ENCODE data around the gene ABCC9.

Gene ABCC9

DNA sequence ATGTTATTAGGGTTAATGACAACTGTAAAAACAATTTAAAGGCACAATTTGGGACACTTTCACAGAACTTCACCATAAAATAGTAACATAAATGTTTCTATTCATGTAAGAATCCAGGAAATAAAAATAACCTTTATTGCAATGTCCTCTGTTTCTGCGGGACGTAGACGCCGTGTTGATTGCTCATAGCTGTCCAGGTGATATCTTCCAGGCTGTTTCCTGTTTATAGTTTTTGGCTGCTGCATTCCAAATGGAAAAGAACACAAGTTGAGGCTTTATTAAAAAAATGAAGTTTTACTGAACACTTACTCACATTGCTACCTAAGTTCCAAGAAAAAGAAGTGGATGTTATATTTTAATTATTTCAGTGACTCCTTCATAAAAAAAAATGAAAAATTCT, 58.6 kb downstream of the ABCC9 start:
- Histone ChIP-seq H3K27me3 (ENCODE audit: insufficient read depth, poor library complexity, severe bottlenecking) (no peaks in the 10 kb centered on the region), H3K27ac (replicated peaks) (no peak overlapping the region), H3K4me3 (replicated peaks; ENCODE audit: insufficient read depth, low read length) (no peak overlapping the region)
- DNase-seq (ENCODE audit: low read depth in 1 of 2, low spot score in 1 of 2): no peak
- TF ChIP-seq, protein P1, sequence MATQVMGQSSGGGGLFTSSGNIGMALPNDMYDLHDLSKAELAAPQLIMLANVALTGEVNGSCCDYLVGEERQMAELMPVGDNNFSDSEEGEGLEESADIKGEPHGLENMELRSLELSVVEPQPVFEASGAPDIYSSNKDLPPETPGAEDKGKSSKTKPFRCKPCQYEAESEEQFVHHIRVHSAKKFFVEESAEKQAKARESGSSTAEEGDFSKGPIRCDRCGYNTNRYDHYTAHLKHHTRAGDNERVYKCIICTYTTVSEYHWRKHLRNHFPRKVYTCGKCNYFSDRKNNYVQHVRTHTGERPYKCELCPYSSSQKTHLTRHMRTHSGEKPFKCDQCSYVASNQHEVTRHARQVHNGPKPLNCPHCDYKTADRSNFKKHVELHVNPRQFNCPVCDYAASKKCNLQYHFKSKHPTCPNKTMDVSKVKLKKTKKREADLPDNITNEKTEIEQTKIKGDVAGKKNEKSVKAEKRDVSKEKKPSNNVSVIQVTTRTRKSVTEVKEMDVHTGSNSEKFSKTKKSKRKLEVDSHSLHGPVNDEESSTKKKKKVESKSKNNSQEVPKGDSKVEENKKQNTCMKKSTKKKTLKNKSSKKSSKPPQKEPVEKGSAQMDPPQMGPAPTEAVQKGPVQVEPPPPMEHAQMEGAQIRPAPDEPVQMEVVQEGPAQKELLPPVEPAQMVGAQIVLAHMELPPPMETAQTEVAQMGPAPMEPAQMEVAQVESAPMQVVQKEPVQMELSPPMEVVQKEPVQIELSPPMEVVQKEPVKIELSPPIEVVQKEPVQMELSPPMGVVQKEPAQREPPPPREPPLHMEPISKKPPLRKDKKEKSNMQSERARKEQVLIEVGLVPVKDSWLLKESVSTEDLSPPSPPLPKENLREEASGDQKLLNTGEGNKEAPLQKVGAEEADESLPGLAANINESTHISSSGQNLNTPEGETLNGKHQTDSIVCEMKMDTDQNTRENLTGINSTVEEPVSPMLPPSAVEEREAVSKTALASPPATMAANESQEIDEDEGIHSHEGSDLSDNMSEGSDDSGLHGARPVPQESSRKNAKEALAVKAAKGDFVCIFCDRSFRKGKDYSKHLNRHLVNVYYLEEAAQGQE (IDR thresholded peaks at IDR 0.05; ENCODE audit: insufficient replicate concordance, low read depth): no peak
- TF ChIP-seq POLR2AphosphoS5 (IDR thresholded peaks at IDR 0.05; ENCODE audit: low read depth): no peak
- no peak for TF ChIP-seq SPI1 (IDR thresholded peaks at IDR 0.05; ENCODE audit: borderline replicate concordance, low read depth)
- no peak for TF ChIP-seq GABPA (IDR thresholded peaks at IDR 0.05; ENCODE audit: low read depth)
- TF ChIP-seq, protein P2, sequence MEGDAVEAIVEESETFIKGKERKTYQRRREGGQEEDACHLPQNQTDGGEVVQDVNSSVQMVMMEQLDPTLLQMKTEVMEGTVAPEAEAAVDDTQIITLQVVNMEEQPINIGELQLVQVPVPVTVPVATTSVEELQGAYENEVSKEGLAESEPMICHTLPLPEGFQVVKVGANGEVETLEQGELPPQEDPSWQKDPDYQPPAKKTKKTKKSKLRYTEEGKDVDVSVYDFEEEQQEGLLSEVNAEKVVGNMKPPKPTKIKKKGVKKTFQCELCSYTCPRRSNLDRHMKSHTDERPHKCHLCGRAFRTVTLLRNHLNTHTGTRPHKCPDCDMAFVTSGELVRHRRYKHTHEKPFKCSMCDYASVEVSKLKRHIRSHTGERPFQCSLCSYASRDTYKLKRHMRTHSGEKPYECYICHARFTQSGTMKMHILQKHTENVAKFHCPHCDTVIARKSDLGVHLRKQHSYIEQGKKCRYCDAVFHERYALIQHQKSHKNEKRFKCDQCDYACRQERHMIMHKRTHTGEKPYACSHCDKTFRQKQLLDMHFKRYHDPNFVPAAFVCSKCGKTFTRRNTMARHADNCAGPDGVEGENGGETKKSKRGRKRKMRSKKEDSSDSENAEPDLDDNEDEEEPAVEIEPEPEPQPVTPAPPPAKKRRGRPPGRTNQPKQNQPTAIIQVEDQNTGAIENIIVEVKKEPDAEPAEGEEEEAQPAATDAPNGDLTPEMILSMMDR (IDR thresholded peaks at IDR 0.05; ENCODE audit: insufficient read depth, low read length): no peak

DNA sequence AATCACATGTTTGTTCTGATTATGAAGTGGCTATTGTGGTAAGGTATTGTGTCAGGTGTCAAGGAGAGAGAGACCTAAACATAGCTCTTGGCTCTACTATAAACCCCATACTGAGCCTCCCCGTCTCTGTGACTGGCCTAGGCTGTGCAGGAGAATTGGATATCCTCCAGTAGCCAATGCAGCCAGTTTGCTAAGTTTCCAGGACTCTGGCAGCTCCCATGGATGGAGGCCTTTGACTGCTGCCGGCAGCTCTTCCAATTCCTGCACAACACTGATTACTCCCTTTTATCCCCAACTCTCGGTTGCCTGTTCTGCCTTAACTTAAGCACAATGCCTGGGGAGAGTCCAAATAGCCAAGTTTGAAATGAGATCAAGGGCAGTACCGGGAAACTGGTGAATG, 59.3 kb downstream of the ABCC9 start:
- no peaks in the 10 kb centered on the region for H3K27me3 ChIP-seq (ENCODE audit: insufficient read depth, poor library complexity, severe bottlenecking)
- DNase-seq (ENCODE audit: low read depth in 1 of 2, low spot score in 1 of 2): no peak

DNA sequence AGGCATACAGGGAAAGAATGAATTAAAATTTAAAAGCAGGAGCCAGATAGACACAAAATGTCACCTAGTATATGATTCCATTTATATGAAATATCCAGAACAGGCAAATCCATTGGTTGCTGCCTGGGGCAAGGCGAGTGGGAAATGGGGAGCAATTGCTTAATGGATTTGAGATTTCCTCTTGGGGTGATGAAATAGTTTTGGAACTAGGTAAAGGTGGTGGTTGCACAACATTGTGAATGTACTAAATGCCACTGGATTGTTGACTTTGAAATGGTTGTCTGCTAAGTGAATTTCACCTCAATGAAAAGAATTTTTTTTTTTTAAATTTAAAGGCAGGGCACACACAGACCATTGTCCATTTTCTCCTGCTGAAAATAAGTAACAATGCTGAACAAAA, 61.9 kb downstream of the ABCC9 start:
- H3K27me3 ChIP-seq (ENCODE audit: insufficient read depth, poor library complexity, severe bottlenecking): no peaks in the 10 kb centered on the region
- no peak overlapping the region for H3K27ac ChIP-seq (replicated peaks)
- no peak overlapping the region for H3K4me3 ChIP-seq (replicated peaks; ENCODE audit: insufficient read depth, low read length)
- DNase-seq (ENCODE audit: low read depth in 1 of 2, low spot score in 1 of 2): no peak
- TF ChIP-seq, protein P1 (IDR thresholded peaks at IDR 0.05; ENCODE audit: insufficient replicate concordance, low read depth): no peak
- TF ChIP-seq, protein P2 (IDR thresholded peaks at IDR 0.05; ENCODE audit: insufficient read depth, low read length): no peak
- no peak for TF ChIP-seq POLR2AphosphoS5 (IDR thresholded peaks at IDR 0.05; ENCODE audit: low read depth)
- no peak for TF ChIP-seq GABPA (IDR thresholded peaks at IDR 0.05; ENCODE audit: low read depth)
- TF ChIP-seq SPI1 (IDR thresholded peaks at IDR 0.05; ENCODE audit: borderline replicate concordance, low read depth): no peak

More for the DNA sequence above, 59.3 kb downstream of the ABCC9 start:
- H3K27ac ChIP-seq (replicated peaks): no peak overlapping the region
- no peak overlapping the region for H3K4me3 ChIP-seq (replicated peaks; ENCODE audit: insufficient read depth, low read length)
- TF ChIP-seq, protein P2 (IDR thresholded peaks at IDR 0.05; ENCODE audit: insufficient read depth, low read length): no peak
- TF ChIP-seq, protein P1 (IDR thresholded peaks at IDR 0.05; ENCODE audit: insufficient replicate concordance, low read depth): no peak
- TF ChIP-seq POLR2AphosphoS5 (IDR thresholded peaks at IDR 0.05; ENCODE audit: low read depth): no peak
- TF ChIP-seq SPI1 (IDR thresholded peaks at IDR 0.05; ENCODE audit: borderline replicate concordance, low read depth): no peak
- no peak for TF ChIP-seq GABPA (IDR thresholded peaks at IDR 0.05; ENCODE audit: low read depth)

Measured in HL-60 (cell line).